ENCODE results near the gene KRT80.

GRCh38 chr12:52152905-52153317 is 38.9 kb downstream of the KRT80 start:
- TF ChIP-seq POLR2A (IDR thresholded peaks at IDR 0.05) = no peak
- TF ChIP-seq CTCF (IDR thresholded peaks at IDR 0.05) = no peak
